NB4 (cell line): Measurements from ENCODE around the gene HEXA.

ENCODE experiments used
- DNase-seq: peaks from one replicate; pipeline ENCODE4 v3.0.0; 2010; ENCODE audit warnings: low read depth
- H3K4me3 ChIP-seq: one replicate; pipeline ENCODE4 v1.5.1; 2011; ENCODE audit warnings: mild to moderate bottlenecking, low read depth, low read length, moderate library complexity
- CTCF ChIP-seq: IDR thresholded peaks from one replicate; pipeline ENCODE4 v1.5.1; 2012; ENCODE audit warnings: low read depth, low read length
- MAX ChIP-seq: IDR thresholded peaks from 2 replicates; pipeline ENCODE4 v1.6.1; 2011; ENCODE audit warnings: low read depth, low read length
- MYC ChIP-seq: IDR thresholded peaks from 2 replicates; pipeline ENCODE4 v1.6.1; 2011; ENCODE audit warnings: low read depth, low read length
- POLR2A ChIP-seq: IDR thresholded peaks from 2 replicates; pipeline ENCODE4 v1.6.1; 2011; ENCODE audit warnings: mild to moderate bottlenecking; ENCODE audit not compliant: insufficient read length; ENCODE audit errors: extremely low read depth

Gene HEXA

GRCh38 chr15:72338148-72338547, 37.7 kb downstream of the HEXA start:
- no peak overlapping the region for H3K4me3 ChIP-seq
- DNase-seq: no peak
- TF ChIP-seq MAX: no peak
- TF ChIP-seq CTCF: no peak
- TF ChIP-seq POLR2A: no peak

GRCh38 chr15:72334842-72335241, 41.0 kb downstream of the HEXA start:
- DNase-seq: no peak
- no peak for TF ChIP-seq CTCF
- no peak for TF ChIP-seq MYC
- TF ChIP-seq MAX: no peak
- TF ChIP-seq POLR2A: no peak

GRCh38 chr15:72331021-72331420, 44.8 kb downstream of the HEXA start:
- H3K4me3 ChIP-seq: no peak overlapping the region
- TF ChIP-seq MYC: no peak
- TF ChIP-seq CTCF: no peak
- no peak for TF ChIP-seq MAX
- TF ChIP-seq POLR2A: no peak
- DNase-seq: no peak

More at GRCh38 chr15:72334842-72335241, 41.0 kb downstream of the HEXA start:
- no peak overlapping the region for H3K4me3 ChIP-seq

- H3K4me3 ChIP-seq: no peak overlapping the region
- no peak for DNase-seq
- TF ChIP-seq MAX: no peak
- no peak for TF ChIP-seq POLR2A
- no peak for TF ChIP-seq CTCF
- TF ChIP-seq MYC: no peak
These were observed 52.1 kb downstream of the HEXA start for GRCh38 chr15:72323752-72324151.

GRCh38 chr15:72319985-72320671, 55.7 kb downstream of the HEXA start, which contains the start of gene CELF6:
Gene CELF6 (minus strand): TSS chr15:72320157. CDS start chr15:72319874, 283 bp downstream.
- TF ChIP-seq MAX (peak; percentile 82), MYC (0 out of 2 replicates have a peak, but pooled peaks have one; percentile 46), POLR2A (no peak), CTCF (no peak)
- DNase-seq: peak; percentile 90
- H3K4me3 ChIP-seq: peak within 1 kb of the TSS; percentile 44
